Measurements from ENCODE around the gene ARRB1. TPM values are rescaled to one million over a fixed set of nuclear protein-coding genes. Genes with fewer than 3 reads are reported as not detected.

Gene ARRB1
- total and polyA plus RNA-seq, 9 of the 15 experiments (the other 6 are each of a cell fraction or from before 2014, with no cell fraction given): 6.6 to 45.4 (median 28.5) TPM

DNA sequence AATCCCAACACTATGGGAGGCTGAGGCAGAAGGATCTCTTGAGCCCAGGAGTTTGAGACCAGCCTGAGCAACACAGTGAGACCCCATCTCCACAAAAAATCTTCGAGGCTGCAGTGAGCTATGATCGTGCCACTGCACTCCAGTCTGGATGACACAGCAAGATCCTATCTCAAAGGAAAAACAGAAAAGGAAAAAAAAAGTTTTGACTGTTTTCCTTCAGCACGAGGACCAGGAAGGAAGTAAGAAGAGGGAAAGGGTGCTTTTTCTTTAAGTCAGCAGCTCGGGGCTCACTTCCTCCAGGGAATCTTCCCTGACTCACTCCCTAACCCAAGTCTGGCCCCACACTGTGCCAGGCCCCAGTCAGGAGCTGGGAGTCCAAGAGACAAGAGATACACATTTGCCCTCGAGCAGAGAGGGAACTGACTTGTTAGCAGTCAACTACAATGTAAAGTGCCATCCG is 14.2 kb downstream of the ARRB1 start (continued):
- TF ChIP-seq MAX (CRISPR knock-in tag; IDR thresholded peaks at IDR 0.05): peak; percentile 33; the same call in 1 of the 2 replicates
- TF ChIP-seq ZNF316 (IDR thresholded peaks at IDR 0.05): peak; percentile 91
- TF ChIP-seq RBM14 (IDR thresholded peaks at IDR 0.05; ENCODE audit: borderline replicate concordance, insufficient read depth, low read depth, low read length): no peak
- TF ChIP-seq ZNF217 (CRISPR knock-in tag; IDR thresholded peaks at IDR 0.05): no peak
- TF ChIP-seq ZBTB2 (IDR thresholded peaks at IDR 0.05): no peak
- peak; percentile 94 for TF ChIP-seq MAFG (tag; conservative IDR thresholded peaks at IDR 0.05)
- 0 out of 4 replicates have a peak, but pooled peaks of 1 of the 2 experiments have one; percentile 34 for TF ChIP-seq KDM1A (IDR thresholded peaks at IDR 0.05)
- peak; percentile 71; the same call in 1 of the 2 replicates for TF ChIP-seq MTA1 (IDR thresholded peaks at IDR 0.05; ENCODE audit: borderline replicate concordance)
- no peak for TF ChIP-seq MXI1 (IDR thresholded peaks at IDR 0.05; ENCODE audit: low read depth, low read length)
- TF ChIP-seq IRF9 (tag; IDR thresholded peaks at IDR 0.05): peak; percentile 41; the same call in 1 of the 2 replicates
- TF ChIP-seq POLR2B (IDR thresholded peaks at IDR 0.05; ENCODE audit: low read depth, partially characterized antibody): no peak
- no peak for TF ChIP-seq PHB (CRISPR knock-in tag; IDR thresholded peaks at IDR 0.05)
- peak; percentile 80 for TF ChIP-seq SMARCE1 (IDR thresholded peaks at IDR 0.05)
- TF ChIP-seq STAT5A (IDR thresholded peaks at IDR 0.05; ENCODE audit: borderline replicate concordance, low read length): no peak
- TF ChIP-seq RBM39 (optimal IDR thresholded peaks at IDR 0.05; ENCODE audit: low read depth, low read length): no peak
- no peak for TF ChIP-seq CREBBP (IDR thresholded peaks at IDR 0.05; ENCODE audit: low read depth, low read length)
- peak; percentile 90 for TF ChIP-seq SMARCA4 (IDR thresholded peaks at IDR 0.05)
- no peak for TF ChIP-seq ZC3H8 (IDR thresholded peaks at IDR 0.05)
- TF ChIP-seq MEF2D (tag; conservative IDR thresholded peaks at IDR 0.05; ENCODE audit: low read depth): no peak
- TF ChIP-seq, protein P1, sequence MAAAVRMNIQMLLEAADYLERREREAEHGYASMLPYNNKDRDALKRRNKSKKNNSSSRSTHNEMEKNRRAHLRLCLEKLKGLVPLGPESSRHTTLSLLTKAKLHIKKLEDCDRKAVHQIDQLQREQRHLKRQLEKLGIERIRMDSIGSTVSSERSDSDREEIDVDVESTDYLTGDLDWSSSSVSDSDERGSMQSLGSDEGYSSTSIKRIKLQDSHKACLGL (CRISPR knock-in tag; IDR thresholded peaks at IDR 0.05; ENCODE audit: borderline replicate concordance, poor library complexity, severe bottlenecking): no peak
- no peak for TF ChIP-seq ZNF253 (CRISPR knock-in tag; conservative IDR thresholded peaks at IDR 0.05)
- TF ChIP-seq ZNF561 (CRISPR knock-in tag; conservative IDR thresholded peaks at IDR 0.05): no peak
- no peak for TF ChIP-seq ZC3H11A (IDR thresholded peaks at IDR 0.05; ENCODE audit: low read depth, low read length)
- peak; percentile 53; the same call in 1 of the 2 replicates for TF ChIP-seq HDAC2 (IDR thresholded peaks at IDR 0.05)
- TF ChIP-seq DNMT1 (IDR thresholded peaks at IDR 0.05): no peak
- TF ChIP-seq EGR1 (conservative IDR thresholded peaks at IDR 0.05): no peak
- TF ChIP-seq CREB3 (tag; conservative IDR thresholded peaks at IDR 0.05; ENCODE audit: low read depth): peak; percentile 59; the same call in 1 of the 2 replicates
- peak; percentile 47 to 63; a peak in 1 of 4 replicates for TF ChIP-seq TRIM24 (IDR thresholded peaks at IDR 0.05)
- 0 out of 2 replicates have a peak, but pooled peaks have one; percentile 49 for TF ChIP-seq SOX6 (IDR thresholded peaks at IDR 0.05)
- TF ChIP-seq GATA2 (CRISPR knock-in tag; IDR thresholded peaks at IDR 0.05): peak; percentile 42; the same call in 1 of the 2 replicates
